CD4-positive, alpha-beta memory T cell (primary cell): Measurements from ENCODE around the gene CES2. TPM values are rescaled to one million over a fixed set of nuclear protein-coding genes. Genes with fewer than 3 reads are reported as not detected.
A peak's percentile ranks its signal among the peaks of the same experiment; 100 is the strongest.
"Not testable (repeated sequence)": the region's sequence is repeated elsewhere in the genome, so short reads cannot be mapped to it uniquely, and the experiment has no call there.

Experiments
- CTCF ChIA-PET: fragments of 350-600 bp; sonication (Branson Sonifier 250); formaldehyde crosslinking; loops from one replicate; lab custom pipeline; 2021; ENCODE audit warnings: inconsistent platforms; ENCODE audit not compliant: partially characterized antibody; lab: Charles Lee
- POLR2A ChIA-PET: fragments of 350-600 bp; sonication (Branson Sonifier 250); formaldehyde crosslinking; loops from one replicate; lab custom pipeline; 2021; ENCODE audit not compliant: partially characterized antibody; lab: Charles Lee
- DNase-seq, 5 donors: peaks; one replicate each; pipeline versions ENCODE4 v3.0.0 to v3.0.0-alpha.2; 2020 to 2022; ENCODE audit warnings: mixed read lengths in 1 of 5
- H3K27ac ChIP-seq: one replicate; pipeline ENCODE4 v1.7.0; 2013; ENCODE audit warnings: low read depth, low read length
- H3K27me3 ChIP-seq: 2 replicates; pipeline ENCODE4 v1.7.0; 2013; ENCODE audit warnings: mild to moderate bottlenecking, low read length, moderate library complexity; ENCODE audit not compliant: insufficient read depth
- H3K36me3 ChIP-seq: 2 replicates; pipeline ENCODE4 v1.7.0; 2013; ENCODE audit warnings: mild to moderate bottlenecking, low read length, moderate library complexity; ENCODE audit not compliant: insufficient read depth
- H3K4me1 ChIP-seq: 2 replicates; pipeline ENCODE4 v1.7.0; 2013; ENCODE audit warnings: mild to moderate bottlenecking, low read length, moderate library complexity; ENCODE audit not compliant: insufficient read depth
- H3K4me3 ChIP-seq, 2 donors: one replicate each; pipeline ENCODE4 v1.7.0; 2013; ENCODE audit warnings: low read length in 2 of 2, mild to moderate bottlenecking in 1 of 2
- H3K9me3 ChIP-seq, 2 donors: one replicate each; pipeline ENCODE4 v1.7.0; 2013; ENCODE audit warnings: low read length in 2 of 2, control low read depth in 1 of 2; ENCODE audit not compliant: control insufficient read depth in 1 of 2
- H3K27ac Mint-ChIP-seq, 7 donors: one replicate each; pipeline ENCODE4 v1.8.0; 2020 to 2021; ENCODE audit warnings: mixed read lengths in 7 of 7, mild to moderate bottlenecking in 6 of 7, inconsistent platforms in 3 of 7, moderate library complexity in 3 of 7
- H3K27me3 Mint-ChIP-seq, 2 donors: one replicate each; pipeline ENCODE4 v1.8.0; 2020 to 2021; ENCODE audit warnings: mixed read lengths in 2 of 2
- H3K36me3 Mint-ChIP-seq, 2 donors: one replicate each; pipeline ENCODE4 v1.8.0; 2020 to 2021; ENCODE audit warnings: mixed read lengths in 2 of 2, inconsistent platforms in 1 of 2, mild to moderate bottlenecking in 1 of 2
- H3K4me1 Mint-ChIP-seq, 4 donors: one replicate each; pipeline ENCODE4 v1.8.0; 2020 to 2021; ENCODE audit warnings: mixed read lengths in 4 of 4, mild to moderate bottlenecking in 1 of 4
- H3K4me3 Mint-ChIP-seq, 8 donors: one replicate each; pipeline ENCODE4 v1.8.0; 2020 to 2021; ENCODE audit warnings: mixed read lengths in 8 of 8, mild to moderate bottlenecking in 7 of 8, moderate library complexity in 6 of 8, inconsistent platforms in 3 of 8
- H3K9me3 Mint-ChIP-seq, 8 donors: one replicate each; pipeline ENCODE4 v1.8.0; 2020 to 2021; ENCODE audit warnings: mixed read lengths in 8 of 8, mild to moderate bottlenecking in 5 of 8, inconsistent platforms in 3 of 8, moderate library complexity in 1 of 8
- intact Hi-C: fragments of 100-400 bp; cut with micrococcal nuclease; formaldehyde crosslinking; loops from one replicate; pipeline ENCODE4 v1.15.1; 2023
- polyA plus RNA-seq, 2 donors: library from polyadenylated mRNA; unstranded; fragments of 300-500 nt; fragmentation: Illumina TruSeq; gene quantifications; one replicate each; pipeline ENCODE4 v1.2.3, GENCODE V29; 2021
- total RNA-seq, 2 experiments: library from RNA; stranded (reverse); gene quantifications; one replicate each; pipeline ENCODE4 v1.2.3, GENCODE V29; 2021

Gene CES2
- total and polyA plus RNA-seq, 4 experiments from 2014 or later = 25.4 to 51.0 (median 38.5) TPM

DNA sequence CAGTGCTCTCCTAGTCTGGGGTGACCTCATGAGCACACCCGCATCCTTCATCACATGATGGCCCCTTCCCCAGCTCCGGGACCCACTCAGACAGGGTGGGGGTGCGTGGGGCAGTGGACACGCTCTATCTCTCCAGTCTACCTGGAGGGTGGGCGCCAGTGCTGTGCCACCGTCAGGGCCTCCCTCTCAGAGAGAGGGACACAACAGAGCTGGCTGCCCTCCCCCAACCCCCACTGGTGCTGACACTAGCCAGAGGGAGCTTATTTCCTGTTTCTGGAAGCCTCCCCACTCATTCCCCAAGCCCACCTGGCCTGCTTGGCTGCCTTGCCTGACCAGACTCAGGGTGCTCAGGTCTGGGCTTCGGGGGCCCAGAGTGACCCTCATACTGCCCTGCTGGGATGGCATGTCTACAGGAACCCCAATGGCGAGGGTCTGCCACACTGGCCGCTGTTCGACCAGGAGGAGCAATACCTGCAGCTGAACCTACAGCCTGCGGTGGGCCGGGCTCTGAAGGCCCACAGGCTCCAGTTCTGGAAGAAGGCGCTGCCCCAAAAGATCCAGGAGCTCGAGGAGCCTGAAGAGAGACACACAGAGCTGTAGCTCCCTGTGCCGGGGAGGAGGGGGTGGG, 8.2 kb downstream of the CES2 start:
- H3K4me3 Mint-ChIP-seq = no peak overlapping the region
- Histone ChIP-seq H3K27me3 (peaks cover 4% of the 10 kb centered on the region), H3K27ac (no peak overlapping the region), H3K36me3 (peaks cover 48% of the 10 kb centered on the region), H3K9me3 (no peaks in the 10 kb centered on the region), H3K4me3 (no peak overlapping the region), H3K4me1 (peaks cover 5% of the 10 kb centered on the region)
- intact Hi-C loops = no loop called here
- H3K27me3 Mint-ChIP-seq = peaks cover 4% of the 10 kb centered on the region in 2 donors
- peaks cover 20 to 39% of the 10 kb centered on the region in 2 donors for H3K36me3 Mint-ChIP-seq
- H3K9me3 Mint-ChIP-seq = no peaks in the 10 kb centered on the region
- DNase-seq = peak in 1 of 5 donors; percentile 30
- peaks cover 9 to 17% (median 12%) of the 10 kb centered on the region in 4 donors for H3K4me1 Mint-ChIP-seq
- no peak overlapping the region for H3K27ac Mint-ChIP-seq
- CTCF ChIA-PET = interaction anchor here (0.9 to 1.9 kb wide), 3 partner anchors 10 to 48 kb away, joined by 3 to 4 read pairs (median 3); no protein-coding TSS in a partner anchor
- POLR2A ChIA-PET = interaction anchor here (0.8 kb wide), 1 partner anchor 9 kb away, joined by 4 read pairs; no protein-coding TSS in a partner anchor

DNA sequence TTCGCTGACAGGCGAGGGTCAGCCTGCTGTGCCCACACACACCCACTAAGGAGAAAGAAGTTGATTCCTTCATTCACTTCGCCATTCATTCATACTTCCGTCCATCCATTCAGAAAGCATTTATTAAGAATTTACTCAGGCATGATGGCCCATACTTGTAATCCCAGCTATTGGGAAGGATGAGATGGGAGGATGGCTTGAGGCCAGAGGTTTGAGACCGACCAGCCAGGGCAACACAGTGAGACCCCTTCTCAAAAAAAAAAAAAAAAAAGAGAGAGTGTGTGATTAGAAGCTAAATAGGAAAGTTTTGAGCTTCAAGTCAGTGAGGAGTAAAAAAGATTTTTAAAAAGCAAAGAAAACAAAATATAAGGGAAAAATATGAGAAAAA, 8.7 kb downstream of the CES2 start:
- DNase-seq = no peak
- H3K4me3 ChIP-seq = no peak overlapping the region
- intact Hi-C loops = no loop called here
- Mint-ChIP-seq H3K27me3 (peaks cover 6 to 7% of the 10 kb centered on the region in 2 donors), H3K9me3 (no peaks in the 10 kb centered on the region), H3K4me1 (peaks cover 9 to 18% (median 13%) of the 10 kb centered on the region in 4 donors), H3K36me3 (peaks cover 20 to 34% of the 10 kb centered on the region in 2 donors), H3K4me3 (no peak overlapping the region), H3K27ac (no peak overlapping the region)
- peaks cover 10% of the 10 kb centered on the region for H3K4me1 ChIP-seq
- H3K36me3 ChIP-seq = peaks cover 47% of the 10 kb centered on the region
- H3K27me3 ChIP-seq = peaks cover 8% of the 10 kb centered on the region
- POLR2A ChIA-PET = interaction anchor here (0.8 kb wide), 1 partner anchor 9 kb away, joined by 4 read pairs; no protein-coding TSS in a partner anchor
- H3K9me3 ChIP-seq = no peaks in the 10 kb centered on the region
- CTCF ChIA-PET = interaction anchor here (0.7 to 1.9 kb wide), 4 partner anchors 10 to 49 kb away, joined by 3 to 4 read pairs (median 3); no protein-coding TSS in a partner anchor
- no peak overlapping the region for H3K27ac ChIP-seq

DNA sequence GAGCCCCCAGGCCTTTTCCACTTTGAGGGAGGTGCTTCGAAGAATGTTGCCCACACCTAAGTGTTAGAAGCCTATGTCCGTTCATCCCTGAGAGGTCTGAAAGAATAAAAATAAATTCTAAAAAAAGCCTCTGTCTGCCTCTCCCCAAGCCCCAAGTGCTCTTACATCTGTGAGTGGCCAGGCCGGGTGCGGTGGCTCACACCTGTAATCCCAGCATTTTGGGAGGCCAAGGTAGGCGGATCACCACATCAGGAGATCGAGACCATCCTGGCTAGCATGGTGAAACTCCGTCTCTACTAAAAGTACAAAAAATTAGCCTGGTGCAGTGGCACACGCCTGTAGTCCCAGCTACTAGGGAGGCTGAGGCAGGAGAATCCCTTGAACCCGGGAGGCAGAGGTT, 9.7 kb downstream of the CES2 start:
- H3K36me3 ChIP-seq = peaks cover 38% of the 10 kb centered on the region
- Mint-ChIP-seq H3K4me1 (peaks cover 8 to 24% (median 13%) of the 10 kb centered on the region in 4 donors), H3K27ac (peak overlapping the region in 1 of 7 donors; percentile 59), H3K36me3 (peaks cover 16 to 28% of the 10 kb centered on the region in 2 donors), H3K27me3 (peaks cover 11 to 12% of the 10 kb centered on the region in 2 donors)
- H3K4me3 Mint-ChIP-seq, CTCF ChIA-PET, H3K9me3 ChIP-seq, POLR2A ChIA-PET, H3K27ac ChIP-seq, intact Hi-C loops, DNase-seq, H3K9me3 Mint-ChIP-seq, H3K4me3 ChIP-seq: not testable (repeated sequence)
- H3K4me1 ChIP-seq = peaks cover 11% of the 10 kb centered on the region
- H3K27me3 ChIP-seq = peaks cover 16% of the 10 kb centered on the region

DNA sequence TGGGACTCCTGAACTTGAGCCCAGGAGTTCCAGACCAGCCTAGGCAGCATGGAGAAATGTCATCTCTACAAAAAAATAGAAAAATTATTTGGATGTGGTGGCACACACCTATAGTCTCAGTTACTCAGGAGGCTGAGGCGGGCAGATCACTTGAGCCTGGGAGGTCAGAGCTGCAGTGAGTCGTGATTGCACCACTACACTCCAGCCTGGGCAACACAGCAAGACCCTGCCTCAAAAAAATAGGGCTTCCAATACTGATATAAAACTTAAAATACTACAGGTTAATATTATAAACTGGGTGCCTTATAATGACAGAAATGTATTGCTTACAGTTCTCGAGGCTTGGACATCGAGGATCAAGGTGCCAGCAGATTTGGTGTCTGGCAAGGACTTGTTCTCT, 10.6 kb downstream of the CES2 start:
- ChIA-PET POLR2A (no interaction called here), CTCF (interaction anchor here (2.5 kb wide), 1 partner anchor 239 kb away, joined by 8 read pairs; no protein-coding TSS in a partner anchor)
- H3K27ac ChIP-seq = no peak overlapping the region
- DNase-seq = peak in 1 of 5 donors; percentile 8
- no peak overlapping the region for H3K4me3 Mint-ChIP-seq
- peaks cover 16 to 26% of the 10 kb centered on the region in 2 donors for H3K36me3 Mint-ChIP-seq
- no peak overlapping the region for H3K4me3 ChIP-seq
- no peak overlapping the region for H3K27ac Mint-ChIP-seq
- H3K4me1 ChIP-seq = peaks cover 11% of the 10 kb centered on the region
- H3K27me3 Mint-ChIP-seq = peaks cover 16 to 17% of the 10 kb centered on the region in 2 donors
- peaks cover 32% of the 10 kb centered on the region for H3K36me3 ChIP-seq
- H3K9me3 Mint-ChIP-seq = no peaks in the 10 kb centered on the region
- peaks cover 16% of the 10 kb centered on the region for H3K27me3 ChIP-seq
- no peaks in the 10 kb centered on the region for H3K9me3 ChIP-seq
- peaks cover 9 to 24% (median 13%) of the 10 kb centered on the region in 4 donors for H3K4me1 Mint-ChIP-seq
- intact Hi-C loops = loop anchor here (2.0 kb wide), 1 partner anchor 215 kb away; no protein-coding TSS in a partner anchor

DNA sequence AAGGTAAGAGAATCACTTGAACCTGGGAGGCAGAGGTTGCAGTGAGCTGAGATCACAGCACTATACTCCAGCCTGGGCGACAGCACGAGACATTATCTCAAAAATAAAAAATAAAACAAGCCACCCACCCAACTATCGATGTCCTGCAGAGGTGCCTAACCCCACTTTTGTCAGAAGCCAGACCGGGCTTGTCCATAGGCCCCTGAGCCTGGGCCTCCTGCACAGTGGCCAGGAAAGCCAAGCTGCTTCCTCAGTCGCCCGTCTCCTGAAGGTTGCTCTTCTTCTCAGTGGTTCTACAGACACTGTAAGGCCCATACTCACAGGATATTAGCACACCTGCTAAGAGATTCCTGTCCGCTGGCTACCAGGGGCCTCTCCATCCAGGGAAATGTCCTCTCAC, 11.2 kb downstream of the CES2 start:
- H3K4me3 ChIP-seq = no peak overlapping the region
- peaks cover 26% of the 10 kb centered on the region for H3K36me3 ChIP-seq
- no peaks in the 10 kb centered on the region for H3K9me3 ChIP-seq
- CTCF ChIA-PET = interaction anchor here (2.5 kb wide), 1 partner anchor 239 kb away, joined by 8 read pairs; no protein-coding TSS in a partner anchor
- no peak overlapping the region for H3K27ac ChIP-seq
- peaks cover 13 to 21% of the 10 kb centered on the region in 2 donors for H3K36me3 Mint-ChIP-seq
- peaks cover 20 to 21% of the 10 kb centered on the region in 2 donors for H3K27me3 Mint-ChIP-seq
- peaks cover 9 to 24% (median 13%) of the 10 kb centered on the region in 4 donors for H3K4me1 Mint-ChIP-seq
- intact Hi-C loops = loop anchor here (2.0 kb wide), 1 partner anchor 214 kb away; no protein-coding TSS in a partner anchor
- peak overlapping the region in 1 of 8 donors; percentile 3 for H3K4me3 Mint-ChIP-seq
- no peak overlapping the region for H3K27ac Mint-ChIP-seq
- POLR2A ChIA-PET = no interaction called here
- DNase-seq = peak in 1 of 5 donors; percentile 9
- H3K9me3 Mint-ChIP-seq = peaks cover 0 to 5% (median 2%) of the 10 kb centered on the region in 8 donors
- peaks cover 16% of the 10 kb centered on the region for H3K27me3 ChIP-seq
- peaks cover 11% of the 10 kb centered on the region for H3K4me1 ChIP-seq

DNA sequence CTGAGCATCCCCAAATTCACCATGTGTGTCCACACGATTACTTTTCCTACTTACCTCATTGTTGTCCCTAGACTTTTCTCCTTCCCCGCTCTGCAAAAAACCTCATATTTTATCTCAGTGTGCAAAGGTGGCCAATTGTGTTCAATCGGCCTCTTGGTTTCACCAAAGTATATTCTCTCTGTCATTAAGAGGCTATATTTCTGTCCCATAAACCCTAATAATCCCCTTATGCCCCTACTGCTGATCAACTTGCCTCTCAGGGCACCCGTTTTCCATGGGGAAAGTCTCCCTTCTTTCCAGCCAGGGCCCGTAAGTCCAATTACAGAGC, 11.6 kb downstream of the CES2 start:
- DNase-seq = no peak
- peaks cover 22% of the 10 kb centered on the region for H3K36me3 ChIP-seq
- H3K36me3 Mint-ChIP-seq = peaks cover 15 to 19% of the 10 kb centered on the region in 2 donors
- peak overlapping the region in 4 of 7 donors; percentile 23 to 79 (median 52) for H3K27ac Mint-ChIP-seq
- H3K4me1 Mint-ChIP-seq = peaks cover 9 to 24% (median 13%) of the 10 kb centered on the region in 4 donors
- POLR2A ChIA-PET = interaction anchor here (1.4 kb wide), 1 partner anchor 13 kb away, joined by 6 read pairs; the partner anchor contains the start of gene CIAO2B
- CTCF ChIA-PET = interaction anchor here (0.7 to 2.5 kb wide), 3 partner anchors 25 to 238 kb away, joined by 3 to 8 read pairs (median 4); no protein-coding TSS in a partner anchor
- peaks cover 24 to 25% of the 10 kb centered on the region in 2 donors for H3K27me3 Mint-ChIP-seq
- intact Hi-C loops = loop anchor here (2.0 kb wide), 1 partner anchor 214 kb away; no protein-coding TSS in a partner anchor
- peaks cover 0 to 8% (median 4%) of the 10 kb centered on the region in 8 donors for H3K9me3 Mint-ChIP-seq
- H3K4me3 ChIP-seq = no peak overlapping the region
- peaks cover 16% of the 10 kb centered on the region for H3K27me3 ChIP-seq
- no peaks in the 10 kb centered on the region for H3K9me3 ChIP-seq
- peak overlapping the region; percentile 86 to 96 (median 90) for H3K4me3 Mint-ChIP-seq
- peaks cover 11% of the 10 kb centered on the region for H3K4me1 ChIP-seq
- H3K27ac ChIP-seq = no peak overlapping the region
